HUES64 (cell line): Measurements from ENCODE around the gene PPFIA1. TPM values are rescaled to one million over a fixed set of nuclear protein-coding genes. Genes with fewer than 3 reads are reported as not detected.

ENCODE experiments used
- H3K27ac ChIP-seq: 2 replicates; pipeline ENCODE4 v1.7.0; 2013; ENCODE audit warnings: low read depth, low read length, inconsistent platforms
- H3K27me3 ChIP-seq: 2 replicates; pipeline ENCODE4 v1.6.1; 2013; ENCODE audit warnings: mild to moderate bottlenecking, low read length; ENCODE audit not compliant: insufficient read depth
- H3K36me3 ChIP-seq: 2 replicates; pipeline ENCODE4 v1.6.1; 2013; ENCODE audit warnings: mild to moderate bottlenecking, low read length; ENCODE audit not compliant: insufficient read depth
- H3K4me1 ChIP-seq: 2 replicates; pipeline ENCODE4 v1.6.1; 2013; ENCODE audit warnings: mild to moderate bottlenecking, low read length, moderate library complexity; ENCODE audit not compliant: insufficient read depth
- H3K4me3 ChIP-seq: 2 replicates; pipeline ENCODE4 v1.5.1; 2013; ENCODE audit warnings: mild to moderate bottlenecking, low read length, moderate library complexity
- H3K9ac ChIP-seq: 2 replicates; pipeline ENCODE4 v1.6.1; 2013; ENCODE audit warnings: mild to moderate bottlenecking, low read depth, low read length
- H3K9me3 ChIP-seq: 2 replicates; pipeline ENCODE4 v1.6.1; 2013; ENCODE audit warnings: low read depth, low read length; ENCODE audit not compliant: insufficient read depth
- WGBS: fragments of 150-250, 120-280 bp; methylation state at CpG from one replicate; pipeline ENCODE4 v1.1.7; 2013; ENCODE audit warnings: missing lambda C conversion rate; 5-methylcytosine and 5-hydroxymethylcytosine counted together
- polyA plus RNA-seq, 2 experiments: library from polyadenylated mRNA; stranded (reverse); fragments of 50-300 nt; gene quantifications; one replicate each; pipeline ENCODE4 v1.2.3, GENCODE V29; 2013

PPFIA1 gene
- polyA plus RNA-seq (2013, experiment 1 of 2), result 34.8 TPM
- 37.0 TPM for polyA plus RNA-seq (2013, experiment 2 of 2)

DNA sequence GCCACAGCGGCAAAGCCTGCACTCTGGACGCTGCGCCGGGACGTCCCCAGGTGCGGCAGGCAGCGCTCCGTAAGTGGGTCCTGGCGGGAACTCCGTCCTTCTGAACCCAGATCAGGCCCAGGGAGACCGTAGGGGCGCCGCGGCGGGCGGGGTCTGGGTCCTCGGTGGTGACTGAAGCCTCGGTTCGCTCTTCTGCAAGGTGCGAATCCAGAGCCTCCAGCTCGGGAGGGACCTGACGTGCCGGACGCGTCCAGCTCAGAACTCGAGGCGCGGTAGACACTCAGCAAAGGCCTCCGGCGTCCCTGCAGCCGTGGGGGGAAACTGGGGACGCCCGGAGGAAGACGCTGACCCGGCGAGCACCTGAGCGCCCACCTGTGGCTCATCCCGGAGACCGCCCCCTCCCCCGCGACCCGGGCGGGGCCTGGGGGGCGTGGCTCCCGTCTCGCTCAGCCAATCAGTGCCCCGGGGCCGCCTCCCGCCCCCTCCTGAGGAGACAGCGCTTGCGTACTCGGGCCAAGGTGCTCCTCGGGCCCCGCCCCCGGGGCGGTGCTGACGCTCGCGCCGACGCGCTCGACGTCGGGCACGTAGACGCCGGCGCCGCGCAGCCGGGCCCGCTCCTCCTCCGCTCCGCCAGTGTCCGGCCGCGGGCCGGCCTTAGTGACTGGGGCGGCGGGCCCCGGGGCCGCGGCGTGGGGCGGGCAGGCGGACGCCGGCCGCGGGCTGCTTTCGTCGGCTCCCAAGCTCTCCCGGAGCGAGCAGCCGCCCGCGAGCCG, at the start of gene PPFIA1:
Gene PPFIA1 (plus strand): TSS at position 587 of the 773 bp plus-strand sequence. CDS start 1,483 bp downstream, outside the sequence.
- WGBS, result under 1% methylated on average over 99 of the region's 99 CpGs
- peaks cover 6% of the 10 kb centered on the region; the same call in 1 of the 2 replicates for H3K4me1 ChIP-seq
- peaks cover 35% of the 10 kb centered on the region for H3K36me3 ChIP-seq
- H3K9me3 ChIP-seq, result no peaks in the 10 kb centered on the region
- no peaks in the 10 kb centered on the region for H3K27me3 ChIP-seq
- H3K9ac ChIP-seq, result peak within 1 kb of the TSS; percentile 84
- peak within 1 kb of the TSS; percentile 74 for H3K27ac ChIP-seq
- H3K4me3 ChIP-seq, result peak within 1 kb of the TSS; percentile 85

DNA sequence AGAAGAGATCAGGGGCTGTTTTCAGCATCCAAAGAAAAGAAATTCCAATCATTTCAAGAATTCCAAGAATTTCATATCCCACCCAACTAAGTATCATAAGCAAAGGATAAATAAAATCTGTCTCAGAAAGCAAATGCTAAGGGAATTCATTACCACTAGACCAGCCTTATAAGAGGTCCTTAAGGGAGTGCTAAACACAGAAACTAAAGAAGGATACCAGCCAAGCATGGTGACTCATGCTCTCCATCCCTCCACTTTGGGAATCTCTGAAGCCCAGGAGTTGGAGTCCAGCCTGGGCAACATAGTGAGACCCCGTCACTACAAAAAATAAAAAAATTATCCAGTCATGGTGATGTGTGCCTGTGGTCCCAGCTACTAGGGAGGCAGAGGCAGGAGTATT, 49.6 kb upstream of the PPFIA1 start:
- H3K36me3 ChIP-seq, result no peaks in the 10 kb centered on the region
- no peak overlapping the region for H3K9ac ChIP-seq
- H3K9me3 ChIP-seq, result no peaks in the 10 kb centered on the region
- no peak overlapping the region for H3K4me3 ChIP-seq
- H3K27ac ChIP-seq, result no peak overlapping the region
- no peaks in the 10 kb centered on the region for H3K27me3 ChIP-seq
- 100% methylated on average over 1 of the region's 1 CpG for WGBS
- H3K4me1 ChIP-seq, result 0 out of 2 replicates have a peak, but pooled peaks cover 2% of the 10 kb centered on the region

DNA sequence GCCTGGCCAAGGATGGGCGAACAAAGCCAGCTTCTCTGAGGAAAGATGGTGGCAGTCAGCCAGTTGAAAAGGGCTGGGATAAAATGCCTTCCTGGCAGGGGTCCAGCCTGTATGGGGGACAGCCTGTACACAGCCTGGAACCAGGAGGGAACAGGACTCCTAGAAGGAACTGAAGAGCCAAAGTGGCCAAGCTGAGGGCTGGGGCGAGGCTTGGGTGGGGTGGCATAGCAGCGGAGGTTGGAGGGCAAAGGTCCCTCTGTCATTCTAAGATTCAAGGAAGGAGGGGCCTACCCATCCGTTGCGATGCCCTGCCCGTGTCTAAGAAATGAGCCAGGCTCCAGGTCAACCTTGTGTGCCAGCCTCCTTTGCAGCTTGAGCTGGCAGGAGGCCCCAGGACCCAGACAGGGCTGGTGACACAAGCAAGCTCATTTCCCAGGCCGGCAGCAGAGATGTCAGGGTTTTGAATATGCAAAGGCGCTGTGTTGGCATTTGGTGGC, 44.8 kb upstream of the PPFIA1 start:
- no peaks in the 10 kb centered on the region for H3K9me3 ChIP-seq
- H3K9ac ChIP-seq, result no peak overlapping the region; the same call in 1 of the 2 replicates
- H3K27me3 ChIP-seq, result no peaks in the 10 kb centered on the region
- H3K4me3 ChIP-seq, result no peak overlapping the region
- no peak overlapping the region for H3K27ac ChIP-seq
- no peaks in the 10 kb centered on the region for H3K36me3 ChIP-seq
- H3K4me1 ChIP-seq, result peaks cover 8% of the 10 kb centered on the region; the same call in 1 of the 2 replicates
- 87% methylated on average over 8 of the region's 8 CpGs for WGBS

GRCh38 chr11:70226183-70226582, 44.3 kb upstream of the PPFIA1 start:
- Histone ChIP-seq H3K27me3 (no peaks in the 10 kb centered on the region), H3K36me3 (no peaks in the 10 kb centered on the region)
- 57% methylated on average over 3 of the region's 3 CpGs for WGBS

GRCh38 chr11:70226967-70227366, 43.5 kb upstream of the PPFIA1 start:
- 66% methylated on average over 9 of the region's 9 CpGs for WGBS
- H3K27ac ChIP-seq, result no peak overlapping the region
- H3K9ac ChIP-seq, result no peak overlapping the region
- no peaks in the 10 kb centered on the region for H3K27me3 ChIP-seq
- H3K4me3 ChIP-seq, result no peak overlapping the region
- no peaks in the 10 kb centered on the region for H3K9me3 ChIP-seq
- H3K36me3 ChIP-seq, result no peaks in the 10 kb centered on the region
- peaks cover 8% of the 10 kb centered on the region; the same call in 1 of the 2 replicates for H3K4me1 ChIP-seq

More at GRCh38 chr11:70226183-70226582, 44.3 kb upstream of the PPFIA1 start:
- H3K4me3 ChIP-seq, result no peak overlapping the region
- H3K27ac ChIP-seq, result no peak overlapping the region
- no peak overlapping the region; the same call in 1 of the 2 replicates for H3K9ac ChIP-seq
- H3K4me1 ChIP-seq, result peaks cover 8% of the 10 kb centered on the region; the same call in 1 of the 2 replicates
- H3K9me3 ChIP-seq, result no peaks in the 10 kb centered on the region

- Histone ChIP-seq H3K4me1 (peaks cover 8% of the 10 kb centered on the region; the same call in 1 of the 2 replicates), H3K36me3 (no peaks in the 10 kb centered on the region), H3K4me3 (no peak overlapping the region), H3K9ac (no peak overlapping the region), H3K27ac (no peak overlapping the region), H3K9me3 (no peaks in the 10 kb centered on the region), H3K27me3 (no peaks in the 10 kb centered on the region)
- WGBS, result 95% methylated on average over 10 of the region's 10 CpGs
Measured at GRCh38 chr11:70229737-70230136, 40.8 kb upstream of the PPFIA1 start.

DNA sequence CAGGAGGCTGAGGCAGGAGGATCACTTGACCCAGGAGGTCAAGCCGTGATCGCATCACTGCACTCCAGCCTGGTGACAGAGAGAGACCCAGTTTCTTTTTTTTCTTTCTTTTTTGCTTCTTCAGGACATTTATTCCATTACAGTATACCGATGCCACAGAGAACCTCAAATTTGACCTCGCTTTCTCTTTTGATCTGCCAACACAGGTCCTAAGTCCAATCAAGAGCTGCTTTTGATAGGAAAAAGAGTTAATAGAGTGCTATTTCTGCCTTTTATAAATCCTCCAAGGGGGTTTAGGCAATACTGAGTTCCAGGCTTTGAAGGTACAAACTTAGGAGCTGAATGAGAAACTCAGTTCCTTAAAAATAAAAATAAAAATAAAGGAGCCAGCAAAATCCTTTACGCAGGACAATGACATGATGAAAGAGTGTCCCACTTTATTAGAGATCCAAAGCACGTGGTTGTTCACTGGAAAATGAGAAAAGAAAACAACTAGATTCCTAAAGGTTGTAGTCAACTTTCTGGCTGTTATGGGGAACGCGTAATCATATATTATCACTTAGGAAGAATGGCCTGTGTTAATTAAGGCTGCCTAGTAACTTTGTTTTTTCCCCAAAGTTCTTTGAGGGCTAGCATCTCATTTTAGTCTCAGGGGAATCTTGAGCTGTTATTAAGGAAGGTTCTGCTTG, 40.2 kb upstream of the PPFIA1 start:
- Histone ChIP-seq H3K4me3 (no peak overlapping the region), H3K27ac (no peak overlapping the region), H3K27me3 (no peaks in the 10 kb centered on the region), H3K36me3 (no peaks in the 10 kb centered on the region), H3K9me3 (no peaks in the 10 kb centered on the region), H3K9ac (no peak overlapping the region), H3K4me1 (peaks cover 8% of the 10 kb centered on the region; the same call in 1 of the 2 replicates)
- WGBS, result 97% methylated on average over 8 of the region's 8 CpGs

DNA sequence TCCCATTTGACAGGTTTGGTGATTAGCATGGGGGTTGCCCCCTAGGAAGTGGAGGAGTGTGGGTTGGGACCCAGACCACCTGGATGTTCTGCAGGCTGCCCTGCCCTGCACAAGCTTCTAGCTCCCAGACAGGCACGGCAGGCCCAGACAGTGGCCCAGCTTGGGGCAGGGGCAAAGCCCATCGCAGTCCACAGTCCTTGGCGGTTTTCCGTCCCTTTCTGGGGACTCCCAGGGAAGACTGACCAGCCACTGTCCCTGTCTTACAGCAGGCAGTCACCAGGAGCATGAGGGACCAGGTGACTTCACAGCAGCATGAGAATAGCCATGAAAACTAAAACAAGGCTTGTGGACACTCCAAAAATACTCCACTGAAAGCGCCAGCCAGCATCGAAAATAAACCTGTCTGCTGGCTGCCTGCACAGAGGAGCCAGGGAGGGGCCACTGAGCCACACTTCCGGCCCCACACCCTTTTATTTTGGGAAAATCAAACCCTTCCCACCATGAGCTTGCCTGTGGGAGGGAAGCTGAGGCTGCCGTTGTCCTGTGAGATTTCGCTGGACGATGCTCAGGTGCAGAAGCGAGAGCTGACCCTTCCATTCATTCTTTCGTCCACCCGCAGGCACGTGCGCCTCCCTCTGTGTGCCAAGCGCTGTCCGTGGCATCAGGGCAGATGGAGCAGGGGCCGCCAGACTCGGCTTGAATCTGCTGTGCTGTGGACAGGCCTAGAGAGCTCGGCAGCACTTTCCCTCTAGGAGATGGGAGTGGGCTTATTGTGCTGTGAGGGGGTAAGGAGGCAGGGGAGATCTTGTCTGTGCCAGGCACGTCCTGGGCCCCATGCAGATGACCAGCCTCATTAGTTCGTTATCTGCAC, 39.4 kb upstream of the PPFIA1 start:
- H3K27me3 ChIP-seq, result no peaks in the 10 kb centered on the region
- no peaks in the 10 kb centered on the region for H3K9me3 ChIP-seq
- H3K27ac ChIP-seq, result no peak overlapping the region
- no peak overlapping the region for H3K9ac ChIP-seq
- no peaks in the 10 kb centered on the region for H3K36me3 ChIP-seq
- WGBS, result 88% methylated on average over 22 of the region's 22 CpGs
- H3K4me3 ChIP-seq, result no peak overlapping the region
- H3K4me1 ChIP-seq, result peaks cover 5% of the 10 kb centered on the region; the same call in 1 of the 2 replicates

GRCh38 chr11:70233034-70233433, 37.5 kb upstream of the PPFIA1 start:
- H3K9ac ChIP-seq, result no peak overlapping the region
- no peak overlapping the region for H3K27ac ChIP-seq
- no peaks in the 10 kb centered on the region for H3K27me3 ChIP-seq
- H3K36me3 ChIP-seq, result no peaks in the 10 kb centered on the region
- no peaks in the 10 kb centered on the region for H3K9me3 ChIP-seq
- H3K4me1 ChIP-seq, result no peaks in the 10 kb centered on the region
- H3K4me3 ChIP-seq, result no peak overlapping the region

- Histone ChIP-seq H3K4me3 (no peak overlapping the region), H3K9ac (no peak overlapping the region), H3K27me3 (no peaks in the 10 kb centered on the region), H3K4me1 (no peaks in the 10 kb centered on the region), H3K9me3 (no peaks in the 10 kb centered on the region), H3K27ac (no peak overlapping the region), H3K36me3 (no peaks in the 10 kb centered on the region)
- whole genome bisulfite sequencing, result 93% methylated on average over 11 of the region's 11 CpGs
Measured at GRCh38 chr11:70233511-70233934, 37.0 kb upstream of the PPFIA1 start.
